HG02759 (cell line): ENCODE data around the gene SLC17A5.

Source experiments
- ATAC-seq: cut with Tn5 transposase; IDR thresholded peaks from one replicate; pipeline ENCODE4 v1.9.1; 2021; ENCODE audit warnings: mild to moderate bottlenecking, moderate library complexity; ENCODE audit not compliant: unreplicated experiment

The SLC17A5 gene

GRCh38 chr6:73667798-73668197 is 14.0 kb upstream of the SLC17A5 start:
- ATAC-seq, result no peak

- ATAC-seq, result no peak
These were observed 12.6 kb upstream of the SLC17A5 start for GRCh38 chr6:73666393-73666792.

GRCh38 chr6:73665686-73666319 is 12.0 kb upstream of the SLC17A5 start:
- ATAC-seq, result peak; percentile 75

- no peak for ATAC-seq
These were observed 10.9 kb upstream of the SLC17A5 start for GRCh38 chr6:73664701-73665100.

GRCh38 chr6:73657201-73657600 is 3.4 kb upstream of the SLC17A5 start:
- ATAC-seq, result no peak

- ATAC-seq, result no peak
These were observed 2.8 kb upstream of the SLC17A5 start for GRCh38 chr6:73656531-73657145.

- ATAC-seq, result no peak
These were observed 1.6 kb upstream of the SLC17A5 start for GRCh38 chr6:73655341-73655917.

- ATAC-seq, result peak; percentile 43
These were observed 888 bp downstream of the SLC17A5 start for GRCh38 chr6:73652637-73653570.

- ATAC-seq, result no peak
These were observed 4.0 kb downstream of the SLC17A5 start for GRCh38 chr6:73649783-73650182.

GRCh38 chr6:73648166-73648565 is 5.6 kb downstream of the SLC17A5 start:
- ATAC-seq, result no peak

- no peak for ATAC-seq
These were observed 8.7 kb downstream of the SLC17A5 start for GRCh38 chr6:73644941-73645591.

GRCh38 chr6:73644030-73644429 is 9.8 kb downstream of the SLC17A5 start:
- ATAC-seq, result no peak

GRCh38 chr6:73642530-73642929 is 11.3 kb downstream of the SLC17A5 start:
- no peak for ATAC-seq

- no peak for ATAC-seq
These were observed 13.5 kb downstream of the SLC17A5 start for GRCh38 chr6:73640179-73640750.

GRCh38 chr6:73639040-73639439 is 14.8 kb downstream of the SLC17A5 start:
- no peak for ATAC-seq

GRCh38 chr6:73637404-73637803 is 16.4 kb downstream of the SLC17A5 start:
- no peak for ATAC-seq

- no peak for ATAC-seq
These were observed 17.7 kb downstream of the SLC17A5 start for GRCh38 chr6:73636048-73636447.

- no peak for ATAC-seq
These were observed 21.4 kb downstream of the SLC17A5 start for GRCh38 chr6:73632346-73632745.

GRCh38 chr6:73631849-73632248 is 21.9 kb downstream of the SLC17A5 start:
- ATAC-seq, result no peak

GRCh38 chr6:73630401-73630800 is 23.4 kb downstream of the SLC17A5 start:
- no peak for ATAC-seq

GRCh38 chr6:73624896-73625295 is 28.9 kb downstream of the SLC17A5 start:
- ATAC-seq, result no peak
